Sigmoid colon (tissue), 7 donors: ENCODE measurements around the gene RAB29. TPM values are rescaled to one million over a fixed set of nuclear protein-coding genes. Genes with fewer than 3 reads are reported as not detected.
A peak's percentile ranks its signal among the peaks of the same experiment; 100 is the strongest.

Source experiments
- DNase-seq: peaks from one replicate; pipeline ENCODE4 v3.0.0-alpha.2; 2019
- H3K27ac ChIP-seq, 4 donors: fragments of 200-600 bp; sonication (generic); one replicate each; pipeline ENCODE4 v1.5.1; 2016 to 2019; ENCODE audit warnings: mild to moderate bottlenecking in 1 of 4
- H3K27me3 ChIP-seq, 3 donors: fragments of 200-600 bp; sonication (generic); one replicate each; pipeline ENCODE4 v1.5.1; 2019; ENCODE audit warnings: mild to moderate bottlenecking in 1 of 3
- H3K36me3 ChIP-seq, 4 donors: fragments of 200-600 bp; sonication (generic); one replicate each; pipeline ENCODE4 v1.5.1; 2016 to 2019
- H3K4me1 ChIP-seq, 4 donors: fragments of 200-600 bp; sonication (generic); one replicate each; pipeline ENCODE4 v1.5.1; 2017 to 2019
- H3K4me3 ChIP-seq, 4 donors: fragments of 200-600 bp; sonication (generic); one replicate each; pipeline ENCODE4 v1.5.1; 2017 to 2019; ENCODE audit warnings: mild to moderate bottlenecking in 2 of 4, moderate library complexity in 1 of 4
- H3K9me3 ChIP-seq, 4 donors: fragments of 200-600 bp in 3 of 4; sonication (generic) in 3 of 4; one replicate each; pipeline versions ENCODE4 v1.5.1 to v1.6.1; 2013 to 2019
- CTCF ChIP-seq, 4 experiments: fragments of 450-650 bp in 3 of 4; fragments of 200-600 bp in 1 of 4; IDR thresholded peaks; one replicate each; pipeline ENCODE4 v1.5.1; 2016 to 2019; ENCODE audit warnings: antibody characterized with exemption in 4 of 4, mild to moderate bottlenecking in 3 of 4, moderate library complexity in 2 of 4
- EP300 ChIP-seq, 4 donors: sonication (generic); formaldehyde crosslinking; IDR thresholded peaks; one replicate each; pipeline ENCODE4 v1.6.1; 2017; ENCODE audit warnings: antibody characterized with exemption in 4 of 4
- POLR2A ChIP-seq, 2 donors: fragments of 450-650 bp; IDR thresholded peaks; one replicate each; pipeline ENCODE4 v1.6.1; 2016; ENCODE audit warnings: antibody characterized with exemption in 2 of 2, mild to moderate bottlenecking in 2 of 2, moderate library complexity in 2 of 2
- POLR2AphosphoS5 ChIP-seq, 4 donors: sonication (generic); formaldehyde crosslinking; IDR thresholded peaks; one replicate each; pipeline ENCODE4 v1.6.1; 2017; ENCODE audit warnings: antibody characterized with exemption in 4 of 4
- WGBS, 2 donors: extraction: QIAGEN DNeasy Blood & Tissue Kit; methylation state at CpG; one replicate each; pipeline ENCODE4 v1.1.7; 2013; 5-methylcytosine and 5-hydroxymethylcytosine counted together
- intact Hi-C: fragments of 100-400 bp; cut with DNase I; formaldehyde crosslinking; loops from one replicate; pipeline ENCODE4 v1.15.1; 2023
- polyA plus RNA-seq, 3 donors: library from polyadenylated mRNA; stranded (reverse); fragments of 200-250 nt; gene quantifications; one replicate each; pipeline ENCODE4 v1.2.3, GENCODE V29; 2013
- total RNA-seq, 4 donors: library from RNA; depleted of rRNA; stranded (reverse); fragments of >200 nt; gene quantifications; one replicate each; pipeline ENCODE4 v1.1.0, GENCODE V29; 2016
- donor health status: healthy with polysubstance abuse.
- donor health status: Bipolar disorder and iron deficiency.
- donor health status: healthy.

RAB29 gene
- total and polyA plus RNA-seq, 7 donors, result 6.9 to 28.5 (median 19.8) TPM

GRCh38 chr1:205774198-205775014, 876 bp downstream of the RAB29 start:
- H3K27me3 ChIP-seq, result no peaks in the 10 kb centered on the region
- intact Hi-C loops, result loop anchor here (2.0 kb wide), 2 partner anchors 24 to 38 kb away; partner anchors contain the start of genes NUCKS1 and SLC41A1

GRCh38 chr1:205772607-205773032, 2.7 kb downstream of the RAB29 start:
- no peak overlapping the region for H3K27ac ChIP-seq
- no peaks in the 10 kb centered on the region for H3K36me3 ChIP-seq
- no peak for TF ChIP-seq POLR2A (IDR thresholded peaks at IDR 0.05)
- TF ChIP-seq EP300 (IDR thresholded peaks at IDR 0.05), result no peak
- no peak for TF ChIP-seq POLR2AphosphoS5 (IDR thresholded peaks at IDR 0.05)
- TF ChIP-seq CTCF (IDR thresholded peaks at IDR 0.05), result no peak
- no peaks in the 10 kb centered on the region for H3K9me3 ChIP-seq
- intact Hi-C loops, result no loop called here
- peaks cover 0 to 28% (median 18%) of the 10 kb centered on the region in 4 donors for H3K4me1 ChIP-seq
- H3K27me3 ChIP-seq, result no peaks in the 10 kb centered on the region
- DNase-seq, result no peak
- 73 to 90% methylated on average over 2 of the region's 2 CpGs for WGBS, 2 donors
- H3K4me3 ChIP-seq, result no peak overlapping the region

More at GRCh38 chr1:205774198-205775014, 876 bp downstream of the RAB29 start:
- Histone ChIP-seq H3K36me3 (no peaks in the 10 kb centered on the region), H3K4me3 (peak overlapping the region; percentile 50 to 86 (median 74)), H3K9me3 (no peaks in the 10 kb centered on the region), H3K27ac (peak overlapping the region; percentile 49 to 80 (median 70)), H3K4me1 (peaks cover 0 to 24% (median 14%) of the 10 kb centered on the region in 4 donors)
- 12 to 13% methylated on average over 36 of the region's 36 CpGs for WGBS, 2 donors
- no peak for DNase-seq
- TF ChIP-seq POLR2AphosphoS5 (IDR thresholded peaks at IDR 0.05) (no peak), EP300 (IDR thresholded peaks at IDR 0.05) (no peak), POLR2A (IDR thresholded peaks at IDR 0.05) (no peak), CTCF (IDR thresholded peaks at IDR 0.05) (no peak)

DNA sequence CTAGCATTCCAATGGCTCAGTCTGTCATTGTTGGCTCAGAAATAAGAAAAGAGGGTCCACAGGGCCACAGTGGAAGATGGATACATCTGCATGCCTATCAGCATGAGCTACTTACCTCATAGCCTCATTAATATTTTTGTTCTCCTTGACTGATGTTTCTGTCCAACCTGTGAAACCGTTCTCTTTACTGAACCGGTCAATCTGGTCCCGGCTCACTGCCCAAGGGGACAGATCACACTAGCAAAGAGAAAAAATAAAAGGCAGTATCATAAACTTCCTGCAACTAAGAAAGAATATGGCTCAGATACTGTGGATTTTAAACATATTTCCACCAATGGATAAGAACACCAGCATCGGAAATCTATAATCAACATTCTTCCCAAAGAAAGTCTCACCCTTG, 4.7 kb downstream of the RAB29 start:
- WGBS, 2 donors, result 92 to 94% methylated on average over 4 of the region's 4 CpGs
- peak overlapping the region in 1 of 4 donors; percentile 64 for H3K27ac ChIP-seq
- TF ChIP-seq EP300 (IDR thresholded peaks at IDR 0.05) (no peak), CTCF (IDR thresholded peaks at IDR 0.05) (no peak), POLR2AphosphoS5 (IDR thresholded peaks at IDR 0.05) (no peak), POLR2A (IDR thresholded peaks at IDR 0.05) (no peak)

GRCh38 chr1:205769641-205770365, 5.5 kb downstream of the RAB29 start:
- Histone ChIP-seq H3K9me3 (no peaks in the 10 kb centered on the region), H3K27ac (peak overlapping the region; percentile 15 to 64 (median 28)), H3K4me3 (no peak overlapping the region), H3K36me3 (no peaks in the 10 kb centered on the region), H3K27me3 (no peaks in the 10 kb centered on the region), H3K4me1 (peaks cover 0 to 21% (median 18%) of the 10 kb centered on the region in 4 donors)
- no peak for DNase-seq
- intact Hi-C loops, result no loop called here
- TF ChIP-seq CTCF (IDR thresholded peaks at IDR 0.05) (no peak), POLR2A (IDR thresholded peaks at IDR 0.05) (no peak), POLR2AphosphoS5 (IDR thresholded peaks at IDR 0.05) (no peak), EP300 (IDR thresholded peaks at IDR 0.05) (no peak)
- 86 to 89% methylated on average over 8 of the region's 8 CpGs for WGBS, 2 donors

More for the DNA sequence above, 4.7 kb downstream of the RAB29 start:
- Histone ChIP-seq H3K9me3 (no peaks in the 10 kb centered on the region), H3K27me3 (no peaks in the 10 kb centered on the region), H3K36me3 (no peaks in the 10 kb centered on the region), H3K4me1 (peaks cover 0 to 24% (median 18%) of the 10 kb centered on the region in 4 donors), H3K4me3 (no peak overlapping the region)
- intact Hi-C loops, result no loop called here
- DNase-seq, result no peak
